WERI-Rb-1 (cell line): ENCODE data around the gene SPATA13.

Experiments
- DNase-seq: peaks from one replicate; pipeline ENCODE4 v3.0.0-alpha.2; 2020
- H3K27ac ChIP-seq: fragments of 250-450 bp; sonication (Bioruptor Pico); 2 replicates; pipeline ENCODE4 v1.5.1; 2020; ENCODE audit warnings: mild to moderate bottlenecking, moderate library complexity
- H3K27me3 ChIP-seq: fragments of 250-450 bp; sonication (Bioruptor Pico); 2 replicates; pipeline ENCODE4 v1.5.1; 2021; ENCODE audit warnings: mild to moderate bottlenecking, low read depth, moderate library complexity; ENCODE audit not compliant: insufficient read depth, severe bottlenecking
- H3K36me3 ChIP-seq: fragments of 250-450 bp; sonication (Bioruptor Pico); 2 replicates; pipeline ENCODE4 v1.5.1; 2020; ENCODE audit warnings: mild to moderate bottlenecking, moderate library complexity
- H3K4me3 ChIP-seq: 2 replicates; pipeline ENCODE4 v1.5.1; 2011; ENCODE audit warnings: low read depth, mild to moderate bottlenecking, control low read depth, low read length
- H3K9me3 ChIP-seq: fragments of 250-450 bp; sonication (Bioruptor Pico); 2 replicates; pipeline ENCODE4 v1.5.1; 2021; ENCODE audit warnings: mild to moderate bottlenecking, moderate library complexity; ENCODE audit not compliant: severe bottlenecking
- CTCF ChIP-seq: IDR thresholded peaks from 2 replicates; pipeline ENCODE4 v1.5.1; 2011; ENCODE audit warnings: low read depth, mild to moderate bottlenecking, control low read depth, inconsistent platforms, low read length

The SPATA13 gene

GRCh38 chr13:24351423-24351822, 190.9 kb downstream of the SPATA13 start:
- H3K4me3 ChIP-seq: no peak overlapping the region
- no peak for TF ChIP-seq CTCF
- H3K27me3 ChIP-seq: no peaks in the 10 kb centered on the region
- no peaks in the 10 kb centered on the region for H3K36me3 ChIP-seq
- no peak for DNase-seq
- H3K9me3 ChIP-seq: peaks cover 10% of the 10 kb centered on the region
- no peak overlapping the region for H3K27ac ChIP-seq

- Histone ChIP-seq H3K27ac (no peak overlapping the region), H3K9me3 (peaks cover 5% of the 10 kb centered on the region), H3K36me3 (no peaks in the 10 kb centered on the region), H3K4me3 (no peak overlapping the region), H3K27me3 (no peaks in the 10 kb centered on the region)
- TF ChIP-seq CTCF: no peak
- no peak for DNase-seq
Observed at GRCh38 chr13:24353736-24354135, 193.2 kb downstream of the SPATA13 start.

GRCh38 chr13:24355103-24355502, 194.6 kb downstream of the SPATA13 start:
- no peak for TF ChIP-seq CTCF
- Histone ChIP-seq H3K36me3 (no peaks in the 10 kb centered on the region), H3K27me3 (no peaks in the 10 kb centered on the region), H3K9me3 (peaks cover 5% of the 10 kb centered on the region), H3K27ac (no peak overlapping the region), H3K4me3 (no peak overlapping the region)
- no peak for DNase-seq

GRCh38 chr13:24356270-24356669, 195.8 kb downstream of the SPATA13 start:
- Histone ChIP-seq H3K9me3 (peaks cover 5% of the 10 kb centered on the region), H3K27me3 (no peaks in the 10 kb centered on the region), H3K27ac (no peak overlapping the region), H3K4me3 (no peak overlapping the region), H3K36me3 (no peaks in the 10 kb centered on the region)
- DNase-seq: no peak
- no peak for TF ChIP-seq CTCF
